ENCODE measurements around the gene SZT2.

GRCh38 chr1:43438953-43439581, 49.4 kb downstream of the SZT2 start:
- TF ChIP-seq EZH2 (IDR thresholded peaks at IDR 0.05) (no peak), CTCF (IDR thresholded peaks at IDR 0.05) (no peak), EZH2phosphoT487 (IDR thresholded peaks at IDR 0.05) (no peak)
